ENCODE data around the gene NAB1.

The NAB1 gene

DNA sequence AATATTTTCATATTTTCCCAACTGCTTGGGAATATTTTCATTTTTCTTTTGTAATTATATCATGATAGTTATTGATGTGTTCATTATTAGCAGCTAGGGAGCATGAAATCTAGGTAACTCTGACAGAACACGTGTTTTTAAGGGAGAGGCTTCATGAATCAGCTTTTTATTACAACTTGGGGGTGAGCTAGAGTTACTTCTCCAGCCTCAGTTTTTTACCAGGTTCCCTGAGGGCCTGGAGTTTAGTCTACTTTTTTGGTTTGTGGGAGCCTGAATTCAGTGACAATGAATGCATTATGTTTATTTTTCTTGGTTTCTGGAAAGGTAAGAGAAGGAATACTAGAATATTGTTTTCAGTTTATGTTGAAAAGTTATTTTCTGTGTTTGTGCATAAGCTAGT, 18.0 kb downstream of the NAB1 start:
- no peak for DNase-seq (ENCODE audit: low read depth)
- H3K4me3 ChIP-seq (ENCODE audit: control insufficient read depth, low read depth, low read length) = no peak overlapping the region
- TF ChIP-seq, protein P1, sequence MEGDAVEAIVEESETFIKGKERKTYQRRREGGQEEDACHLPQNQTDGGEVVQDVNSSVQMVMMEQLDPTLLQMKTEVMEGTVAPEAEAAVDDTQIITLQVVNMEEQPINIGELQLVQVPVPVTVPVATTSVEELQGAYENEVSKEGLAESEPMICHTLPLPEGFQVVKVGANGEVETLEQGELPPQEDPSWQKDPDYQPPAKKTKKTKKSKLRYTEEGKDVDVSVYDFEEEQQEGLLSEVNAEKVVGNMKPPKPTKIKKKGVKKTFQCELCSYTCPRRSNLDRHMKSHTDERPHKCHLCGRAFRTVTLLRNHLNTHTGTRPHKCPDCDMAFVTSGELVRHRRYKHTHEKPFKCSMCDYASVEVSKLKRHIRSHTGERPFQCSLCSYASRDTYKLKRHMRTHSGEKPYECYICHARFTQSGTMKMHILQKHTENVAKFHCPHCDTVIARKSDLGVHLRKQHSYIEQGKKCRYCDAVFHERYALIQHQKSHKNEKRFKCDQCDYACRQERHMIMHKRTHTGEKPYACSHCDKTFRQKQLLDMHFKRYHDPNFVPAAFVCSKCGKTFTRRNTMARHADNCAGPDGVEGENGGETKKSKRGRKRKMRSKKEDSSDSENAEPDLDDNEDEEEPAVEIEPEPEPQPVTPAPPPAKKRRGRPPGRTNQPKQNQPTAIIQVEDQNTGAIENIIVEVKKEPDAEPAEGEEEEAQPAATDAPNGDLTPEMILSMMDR (conservative IDR thresholded peaks at IDR 0.05; ENCODE audit: control insufficient read depth, insufficient read depth, low read depth, low read length) = no peak

DNA sequence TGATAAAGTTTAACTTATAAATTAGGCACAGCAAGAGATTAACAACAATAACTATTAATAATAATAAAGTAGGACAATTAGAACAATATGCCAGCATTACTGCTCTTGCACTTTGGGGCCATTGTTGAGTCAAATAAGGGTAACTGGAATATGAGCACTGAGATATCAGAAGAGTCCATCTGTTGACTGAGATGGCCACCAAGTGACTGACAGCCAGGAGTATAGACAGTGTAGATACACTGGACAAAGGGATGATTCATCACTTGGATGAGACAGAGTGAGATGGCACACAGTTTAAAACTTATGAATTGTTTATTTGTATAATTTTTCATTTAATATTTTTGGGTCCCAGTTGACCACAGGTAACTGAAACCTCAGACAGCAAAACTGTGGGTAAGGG, 20.0 kb downstream of the NAB1 start:
- no peak overlapping the region for H3K4me3 ChIP-seq (ENCODE audit: control insufficient read depth, low read depth, low read length)
- TF ChIP-seq, protein P1 (conservative IDR thresholded peaks at IDR 0.05; ENCODE audit: control insufficient read depth, insufficient read depth, low read depth, low read length) = no peak
- no peak for DNase-seq (ENCODE audit: low read depth)

DNA sequence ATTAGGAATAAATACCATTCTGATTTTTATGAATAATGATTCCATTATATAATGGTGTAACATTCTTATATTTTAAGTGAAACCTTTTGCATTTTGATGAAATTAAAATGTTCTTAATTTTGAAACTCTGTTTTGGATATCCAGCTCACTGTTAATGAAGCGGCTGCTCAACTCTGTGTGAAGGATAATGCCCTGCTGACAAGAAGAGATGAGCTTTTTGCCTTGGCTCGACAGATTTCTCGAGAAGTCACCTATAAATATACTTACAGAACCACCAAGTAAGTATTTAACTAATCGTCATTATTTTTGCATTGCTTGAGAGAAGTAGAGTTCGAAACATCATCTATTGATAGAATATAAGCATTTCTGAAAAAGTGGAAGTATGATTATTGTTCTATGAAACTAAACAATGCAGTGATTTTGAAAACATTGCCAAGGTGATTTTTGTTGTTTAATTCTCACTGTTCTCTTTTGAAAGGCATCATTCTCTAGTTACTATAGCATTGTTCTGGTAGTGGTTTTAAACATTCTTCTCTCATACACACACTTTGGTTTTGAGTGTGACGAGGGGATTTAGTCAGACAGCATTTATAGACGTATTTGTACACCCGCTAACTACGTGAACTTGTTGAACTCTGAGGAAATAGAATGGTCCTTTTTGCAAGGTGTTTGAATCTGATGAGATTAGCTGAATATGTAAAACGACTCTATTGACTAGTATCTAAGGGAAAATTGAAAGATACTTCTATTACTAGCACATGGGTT, 21.5 kb downstream of the NAB1 start:
- DNase-seq (ENCODE audit: low read depth) = no peak
- TF ChIP-seq, protein P1 (conservative IDR thresholded peaks at IDR 0.05; ENCODE audit: control insufficient read depth, insufficient read depth, low read depth, low read length) = no peak
- no peak overlapping the region for H3K4me3 ChIP-seq (ENCODE audit: control insufficient read depth, low read depth, low read length)

DNA sequence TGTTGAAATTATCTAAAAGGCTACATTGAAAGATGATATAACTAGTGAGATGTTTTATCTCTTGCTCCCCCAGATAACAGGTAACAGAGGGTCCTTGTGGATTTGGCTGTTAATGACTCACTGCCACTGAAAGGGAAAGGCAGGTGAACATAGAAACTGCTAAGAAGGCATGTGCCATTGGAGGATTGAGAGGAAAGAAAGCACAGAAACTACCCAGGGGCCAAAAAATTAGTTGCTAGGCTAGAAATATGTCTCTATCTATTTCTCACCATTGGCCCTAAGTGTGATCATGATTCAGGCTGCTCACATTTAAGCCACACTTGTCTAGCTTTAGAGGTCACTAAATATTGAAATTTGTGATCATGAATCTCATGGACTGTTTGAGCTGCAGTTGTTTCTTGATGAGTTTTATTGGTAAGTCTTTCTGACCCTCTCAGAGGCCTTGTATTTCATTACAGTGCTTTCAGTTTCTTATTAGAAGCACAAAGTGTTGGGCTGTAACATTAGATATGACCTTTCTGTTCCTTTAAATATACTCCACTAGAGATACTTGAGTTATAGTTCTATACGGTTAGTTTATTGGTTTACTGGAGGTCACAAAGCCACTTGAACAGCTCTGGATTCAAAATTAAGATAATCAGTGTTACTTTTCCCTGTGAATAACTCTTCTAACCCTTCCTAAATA, 26.2 kb downstream of the NAB1 start:
- no peak for DNase-seq (ENCODE audit: low read depth)
- TF ChIP-seq, protein P1 (conservative IDR thresholded peaks at IDR 0.05; ENCODE audit: control insufficient read depth, insufficient read depth, low read depth, low read length) = no peak
- H3K4me3 ChIP-seq (ENCODE audit: control insufficient read depth, low read depth, low read length) = no peak overlapping the region

DNA sequence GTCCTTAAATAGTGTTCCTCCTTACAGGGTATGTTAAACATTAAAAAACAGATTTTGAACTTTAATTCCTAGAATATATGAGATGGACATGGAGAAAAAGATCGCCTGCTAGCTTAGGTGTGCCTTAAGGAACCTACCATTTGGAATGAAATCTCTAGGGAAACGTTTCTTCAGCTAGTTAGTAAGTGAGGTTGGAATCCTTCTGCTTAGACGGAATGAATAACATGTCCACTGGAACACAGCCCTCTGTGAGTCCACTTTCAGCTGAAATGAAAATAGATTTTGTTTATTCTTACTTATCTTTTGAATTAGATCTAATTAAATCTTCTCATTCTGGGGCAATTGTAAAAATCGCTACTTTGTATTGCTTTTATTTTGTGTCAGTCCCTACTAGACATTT, 28.4 kb downstream of the NAB1 start:
- TF ChIP-seq, protein P1 (conservative IDR thresholded peaks at IDR 0.05; ENCODE audit: control insufficient read depth, insufficient read depth, low read depth, low read length) = no peak
- H3K4me3 ChIP-seq (ENCODE audit: control insufficient read depth, low read depth, low read length) = no peak overlapping the region
- DNase-seq (ENCODE audit: low read depth) = no peak

DNA sequence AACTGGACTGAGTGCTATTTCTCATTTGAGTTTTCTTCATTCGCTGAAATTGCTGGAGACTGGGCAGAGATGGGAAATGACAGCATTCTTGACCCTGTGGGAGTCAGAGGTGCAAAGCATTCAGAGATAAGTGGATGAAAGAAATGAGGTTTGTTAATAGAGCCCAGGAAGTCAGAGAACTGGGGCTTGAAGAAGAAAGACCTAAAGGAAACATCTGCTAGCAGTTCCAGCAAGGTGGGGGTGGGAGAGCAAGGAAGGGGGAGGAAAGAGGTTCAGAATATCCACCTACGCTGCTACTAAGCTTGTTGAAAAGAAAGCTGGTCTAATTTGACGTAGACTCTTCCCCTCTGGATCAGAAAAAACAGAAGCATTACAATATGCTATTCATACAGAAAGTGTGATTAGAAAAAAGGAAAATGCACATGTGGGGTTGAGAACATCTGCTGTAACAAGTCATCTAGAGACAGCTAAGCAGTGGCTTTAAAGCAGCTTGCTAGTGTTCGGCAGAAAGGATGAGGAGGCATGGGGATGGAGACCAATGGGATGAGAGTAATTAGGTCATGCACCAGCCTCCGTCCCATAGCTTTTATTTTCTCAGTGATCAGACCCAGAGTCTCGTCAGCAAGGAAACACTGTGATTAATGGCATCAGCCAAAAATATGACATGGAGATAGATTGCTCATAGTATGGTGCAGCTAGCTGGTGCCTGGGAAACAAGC, 29.7 kb downstream of the NAB1 start:
- H3K4me3 ChIP-seq (ENCODE audit: control insufficient read depth, low read depth, low read length) = no peak overlapping the region
- TF ChIP-seq, protein P1 (conservative IDR thresholded peaks at IDR 0.05; ENCODE audit: control insufficient read depth, insufficient read depth, low read depth, low read length) = no peak
- no peak for DNase-seq (ENCODE audit: low read depth)

Data from fibroblast of mammary gland (primary cell).